WTC11 (cell line): Measurements from ENCODE around the gene HKDC1. TPM values are rescaled to one million over a fixed set of nuclear protein-coding genes. Genes with fewer than 3 reads are reported as not detected.
A peak's percentile ranks its signal among the peaks of the same experiment; 100 is the strongest.

Source experiments
- ATAC-seq: fragments of 200-7000 bp; cut with Tn5 transposase; 2 replicates; pipeline ENCODE4 v1.10.0; 2021; ENCODE audit warnings: mild to moderate bottlenecking, moderate library complexity
- CTCF ChIA-PET: fragments of 300-600 bp; sonication (Branson Sonifier 250); formaldehyde crosslinking; loops from one replicate; lab custom pipeline; 2021; ENCODE audit warnings: antibody characterized with exemption; lab: Charles Lee
- POLR2A ChIA-PET: fragments of 350-600 bp; sonication (Branson Sonifier 250); formaldehyde crosslinking; loops from one replicate; lab custom pipeline; 2021; ENCODE audit warnings: antibody characterized with exemption; lab: Charles Lee
- DNase-seq: peaks from one replicate; pipeline ENCODE4 v3.0.0; 2021; ENCODE audit warnings: low spot score
- H3K27ac Mint-ChIP-seq: 2 replicates; pipeline ENCODE4 v1.8.0; 2021; ENCODE audit warnings: mixed read lengths
- H3K27me3 Mint-ChIP-seq: 2 replicates; pipeline ENCODE4 v1.8.0; 2021; ENCODE audit warnings: low read depth, mild to moderate bottlenecking, moderate library complexity, mixed read lengths
- H3K36me3 Mint-ChIP-seq: 2 replicates; pipeline ENCODE4 v1.8.0; 2021; ENCODE audit warnings: mixed read lengths
- H3K4me1 Mint-ChIP-seq: 2 replicates; pipeline ENCODE4 v1.8.0; 2022; ENCODE audit warnings: mixed read lengths
- H3K4me3 Mint-ChIP-seq: 2 replicates; pipeline ENCODE4 v1.8.0; 2021; ENCODE audit warnings: mild to moderate bottlenecking, moderate library complexity, mixed read lengths
- H3K9me3 Mint-ChIP-seq: 2 replicates; pipeline ENCODE4 v1.8.0; 2021; ENCODE audit warnings: mixed read lengths
- ATF6 ChIP-seq: sonication (generic); formaldehyde crosslinking; IDR thresholded peaks from 2 replicates; pipeline ENCODE4 v1.8.1; 2023; ENCODE audit warnings: mild to moderate bottlenecking, missing genetic modification reagents
- CBFB ChIP-seq: sonication (generic); formaldehyde crosslinking; IDR thresholded peaks from 2 replicates; pipeline ENCODE4 v1.8.1; 2022; ENCODE audit warnings: mild to moderate bottlenecking, low read depth, missing genetic modification reagents
- CDX4 ChIP-seq: fragments of 250-450 bp; sonication (Bioruptor Pico); IDR thresholded peaks from 2 replicates; pipeline ENCODE4 v1.9.0; 2021; ENCODE audit warnings: moderate library complexity, mild to moderate bottlenecking, inconsistent platforms, borderline replicate concordance
- CREB1 ChIP-seq: sonication (generic); formaldehyde crosslinking; IDR thresholded peaks from 2 replicates; pipeline ENCODE4 v1.8.0; 2023; ENCODE audit warnings: mild to moderate bottlenecking, missing genetic modification reagents
- EMX1 ChIP-seq: fragments of 250-450 bp; sonication (Bioruptor Pico); IDR thresholded peaks from 2 replicates; pipeline ENCODE4 v1.8.0; 2021; ENCODE audit warnings: mild to moderate bottlenecking
- ERG ChIP-seq: fragments of 250-450 bp; sonication (Bioruptor Pico); IDR thresholded peaks from 2 replicates; pipeline ENCODE4 v1.8.0; 2021; ENCODE audit warnings: mild to moderate bottlenecking
- ESRRA ChIP-seq: sonication (generic); formaldehyde crosslinking; IDR thresholded peaks from 2 replicates; pipeline ENCODE4 v1.8.1; 2022; ENCODE audit warnings: mild to moderate bottlenecking, missing genetic modification reagents, borderline replicate concordance
- FOXP1 ChIP-seq: sonication (generic); formaldehyde crosslinking; IDR thresholded peaks from 2 replicates; pipeline ENCODE4 v1.8.0; 2022; ENCODE audit warnings: missing genetic modification reagents, mild to moderate bottlenecking, moderate library complexity, borderline replicate concordance
- MAX ChIP-seq: sonication (generic); formaldehyde crosslinking; IDR thresholded peaks from 2 replicates; pipeline ENCODE4 v1.8.0; 2022; ENCODE audit warnings: mild to moderate bottlenecking, missing genetic modification reagents
- MYBL2 ChIP-seq: sonication (generic); formaldehyde crosslinking; IDR thresholded peaks from 2 replicates; pipeline ENCODE4 v1.8.1; 2023; ENCODE audit warnings: mild to moderate bottlenecking, moderate library complexity, missing genetic modification reagents
- NR3C1 ChIP-seq: sonication (generic); formaldehyde crosslinking; conservative IDR thresholded peaks from 2 replicates; pipeline ENCODE4 v1.8.1; 2023; ENCODE audit warnings: low read depth, mild to moderate bottlenecking, missing genetic modification reagents
- PRRX2 ChIP-seq: fragments of 250-450 bp; sonication (Bioruptor Pico); IDR thresholded peaks from 2 replicates; pipeline ENCODE4 v1.8.0; 2021; ENCODE audit warnings: mild to moderate bottlenecking
- SMAD3 ChIP-seq: sonication (generic); formaldehyde crosslinking; IDR thresholded peaks from 2 replicates; pipeline ENCODE4 v1.8.0; 2022; ENCODE audit warnings: missing genetic modification reagents, mild to moderate bottlenecking, borderline replicate concordance
- TCF7 ChIP-seq: sonication (generic); formaldehyde crosslinking; IDR thresholded peaks from 2 replicates; pipeline ENCODE4 v1.8.0; 2022; ENCODE audit warnings: mild to moderate bottlenecking, low read depth, missing genetic modification reagents, moderate library complexity
- TEAD1 ChIP-seq: sonication (generic); formaldehyde crosslinking; IDR thresholded peaks from 2 replicates; pipeline ENCODE4 v1.8.0; 2022; ENCODE audit warnings: mild to moderate bottlenecking, missing genetic modification reagents
- USF1 ChIP-seq: sonication (generic); formaldehyde crosslinking; IDR thresholded peaks from 2 replicates; pipeline ENCODE4 v1.8.0; 2022; ENCODE audit warnings: mild to moderate bottlenecking, missing genetic modification reagents
- ZNF138 ChIP-seq: sonication (generic); formaldehyde crosslinking; conservative IDR thresholded peaks from 2 replicates; pipeline ENCODE4 v1.8.1; 2022; ENCODE audit warnings: mild to moderate bottlenecking, moderate library complexity, missing genetic modification reagents
- ZNF219 ChIP-seq: sonication (generic); formaldehyde crosslinking; IDR thresholded peaks from 2 replicates; pipeline ENCODE4 v1.8.0; 2023; ENCODE audit warnings: missing genetic modification reagents, mild to moderate bottlenecking, borderline replicate concordance
- ZNF416 ChIP-seq: fragments of 250-450 bp; sonication (Bioruptor Pico); IDR thresholded peaks from 2 replicates; pipeline ENCODE4 v1.9.0; 2021; ENCODE audit warnings: mild to moderate bottlenecking, inconsistent platforms
- ZNF512 ChIP-seq: sonication (generic); formaldehyde crosslinking; IDR thresholded peaks from 2 replicates; pipeline ENCODE4 v1.8.1; 2022; ENCODE audit warnings: missing genetic modification reagents, borderline replicate concordance
- total RNA-seq: library from RNA; stranded (reverse); gene quantifications from 3 replicates; pipeline ENCODE4 v1.2.3, GENCODE V29; 2021

The HKDC1 gene
- total RNA-seq, 1 experiment from 2014 or later, result 0.09 TPM

GRCh38 chr10:69230128-69230527 is 10.0 kb downstream of the HKDC1 start (continued):
- no peak for TF ChIP-seq USF1
- TF ChIP-seq CBFB (CRISPR knock-in tag), result no peak
- no peak for TF ChIP-seq CDX4

GRCh38 chr10:69232252-69232651 is 12.1 kb downstream of the HKDC1 start:
- ATAC-seq (peak; percentile 75), DNase-seq (no peak)
- TF ChIP-seq PRRX2 (CRISPR knock-in tag) (no peak), ERG (CRISPR knock-in tag) (no peak)
- H3K36me3 Mint-ChIP-seq, result no peaks in the 10 kb centered on the region
- H3K4me3 Mint-ChIP-seq, result no peak overlapping the region
- ChIA-PET CTCF (interaction anchor here (1.2 to 2.3 kb wide), 4 partner anchors 158 to 176 kb away, joined by 4 to 10 read pairs (median 6); no protein-coding TSS in a partner anchor), POLR2A (interaction anchor here (0.5 to 1.1 kb wide), 2 partner anchors 62 to 175 kb away, joined by 3 to 5 read pairs; no protein-coding TSS in a partner anchor)
- peaks cover 13% of the 10 kb centered on the region for H3K4me1 Mint-ChIP-seq
- H3K27ac Mint-ChIP-seq, result no peak overlapping the region
- no peaks in the 10 kb centered on the region for H3K27me3 Mint-ChIP-seq
- H3K9me3 Mint-ChIP-seq, result no peaks in the 10 kb centered on the region

GRCh38 chr10:69232736-69233480 is 12.8 kb downstream of the HKDC1 start:
- Mint-ChIP-seq H3K27ac (no peak overlapping the region), H3K4me1 (peaks cover 19% of the 10 kb centered on the region), H3K36me3 (no peaks in the 10 kb centered on the region), H3K27me3 (no peaks in the 10 kb centered on the region; the same call in 1 of the 2 replicates), H3K9me3 (no peaks in the 10 kb centered on the region), H3K4me3 (no peak overlapping the region)
- no peak for DNase-seq
- ChIA-PET CTCF (interaction anchor here (1.2 to 2.3 kb wide), 3 partner anchors 157 to 175 kb away, joined by 4 to 10 read pairs (median 7); no protein-coding TSS in a partner anchor), POLR2A (interaction anchor here (1.1 kb wide), 1 partner anchor 174 kb away, joined by 3 read pairs; no protein-coding TSS in a partner anchor)
- no peak for ATAC-seq
- TF ChIP-seq SMAD3 (CRISPR knock-in tag) (no peak), FOXP1 (CRISPR knock-in tag) (no peak), EMX1 (CRISPR knock-in tag) (no peak), TEAD1 (CRISPR knock-in tag) (no peak), ZNF416 (CRISPR knock-in tag) (no peak), MYBL2 (CRISPR knock-in tag) (no peak), MAX (CRISPR knock-in tag) (no peak), ZNF138 (no peak), CREB1 (CRISPR knock-in tag) (no peak), ZNF219 (CRISPR knock-in tag) (no peak), NR3C1 (CRISPR knock-in tag) (no peak), ZNF512 (no peak), ATF6 (CRISPR knock-in tag) (no peak), TCF7 (no peak), ESRRA (no peak)
